ENCODE measurements around the gene ADD1.
A peak's percentile ranks its signal among the peaks of the same experiment; 100 is the strongest.

Gene ADD1

DNA sequence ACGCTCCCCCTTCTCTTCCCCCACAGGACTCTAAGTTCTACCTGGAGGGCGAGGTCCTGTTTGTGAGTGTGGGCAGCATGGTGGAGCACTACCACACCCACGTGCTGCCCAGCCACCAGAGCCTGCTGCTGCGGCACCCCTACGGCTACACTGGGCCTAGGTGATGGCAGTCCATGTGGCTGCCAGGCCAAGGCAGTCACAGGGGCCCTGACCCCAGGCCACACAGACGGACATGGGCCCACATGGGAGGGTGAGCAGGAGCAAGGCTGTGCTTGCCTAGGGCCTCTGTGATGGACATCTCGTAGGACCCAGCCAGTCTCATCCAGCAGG lies 10.0 kb upstream of the ADD1 start:
- no peak for DNase-seq (ENCODE audit: low read depth in 2 of 2, low spot score in 1 of 2)

DNA sequence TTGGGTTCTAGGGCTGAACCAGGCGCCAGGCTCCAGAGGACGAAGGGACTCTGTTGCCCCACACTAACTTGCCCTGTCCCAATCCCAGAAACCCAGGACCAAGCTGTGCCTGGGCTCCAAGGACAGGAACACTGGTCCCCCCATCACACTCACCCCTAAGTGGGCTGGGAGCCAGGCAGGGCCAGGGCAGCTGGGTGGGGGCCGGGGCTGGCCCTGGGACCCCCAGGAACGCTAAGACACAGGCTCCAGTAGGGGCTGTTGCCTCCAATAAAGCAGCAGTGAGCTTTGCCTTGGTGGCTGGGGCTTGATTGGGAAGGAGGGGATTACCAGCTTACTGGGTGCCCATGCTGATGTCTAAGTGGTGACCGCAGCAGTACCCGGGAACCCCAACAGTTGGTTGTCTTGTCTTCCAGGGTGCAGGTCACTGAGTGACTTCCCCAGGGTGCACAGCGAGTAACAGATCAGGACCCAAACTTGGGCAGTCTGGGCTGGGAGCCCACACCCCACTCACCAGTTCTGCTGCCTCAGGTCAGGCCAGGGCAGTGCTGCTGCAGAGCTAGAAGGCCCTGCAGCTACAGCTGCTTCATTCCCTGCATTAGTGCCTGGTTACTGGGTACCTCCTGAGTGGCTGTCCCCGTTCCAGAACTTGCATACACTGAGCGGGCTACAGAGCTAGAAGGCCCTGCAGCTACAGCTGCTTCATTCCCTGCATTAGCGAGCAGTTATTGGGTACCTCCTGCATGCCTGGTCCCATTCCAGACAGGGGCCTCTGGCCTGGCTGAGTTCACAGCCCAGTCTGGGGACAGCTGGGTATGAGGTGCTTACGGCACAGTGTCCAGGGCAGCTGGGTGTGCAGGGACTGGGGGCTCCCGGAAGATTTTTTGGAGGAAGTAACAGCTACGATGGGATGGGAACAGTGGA lies 9.4 kb upstream of the ADD1 start:
- no peak for DNase-seq (ENCODE audit: low read depth in 2 of 2, low spot score in 1 of 2)

DNA sequence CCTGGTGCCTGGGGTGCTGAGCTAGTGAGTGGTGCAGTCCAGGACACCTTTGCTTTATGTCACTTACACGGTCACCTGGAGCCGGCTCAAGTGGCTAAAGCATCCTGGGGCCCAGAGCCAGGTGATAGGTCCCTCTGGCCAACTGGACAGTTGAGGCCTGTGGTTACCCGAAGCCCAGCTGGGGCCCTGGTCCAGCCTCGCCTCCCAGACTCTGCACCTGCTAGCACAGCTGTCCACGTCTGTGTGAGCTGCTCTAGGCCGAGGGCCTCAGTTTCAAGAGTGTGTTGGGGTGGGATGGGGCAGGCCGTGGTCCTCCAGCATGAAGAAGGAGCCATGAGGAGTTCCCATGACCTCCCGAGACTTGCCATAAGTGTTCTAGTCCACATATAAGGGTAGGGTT lies 7.7 kb upstream of the ADD1 start:
- DNase-seq (ENCODE audit: low read depth in 2 of 2, low spot score in 1 of 2): no peak

DNA sequence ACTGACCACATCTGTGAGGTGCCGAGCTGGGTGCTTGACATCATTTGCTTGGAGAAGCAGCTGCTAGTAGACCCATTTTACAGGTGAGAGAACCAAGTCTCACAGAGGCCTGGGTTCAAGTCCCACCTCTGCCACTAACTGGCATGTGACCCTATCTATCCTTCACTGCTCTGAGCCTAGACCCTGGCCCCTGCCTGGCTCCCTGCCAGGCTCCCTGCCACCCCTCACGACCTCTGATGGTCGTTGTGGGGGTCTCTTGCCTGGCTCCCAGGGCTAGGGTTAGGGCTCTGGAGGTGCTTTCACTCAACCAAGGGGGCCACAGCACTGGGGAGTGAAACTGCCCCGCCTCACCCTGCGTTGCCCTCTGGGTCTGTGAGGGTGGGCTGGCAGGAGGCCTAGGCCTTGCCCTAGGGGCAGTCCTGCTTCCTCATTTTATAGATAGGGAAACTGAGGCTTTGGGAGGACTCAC lies 7.2 kb upstream of the ADD1 start:
- no peak for DNase-seq (ENCODE audit: low read depth in 2 of 2, low spot score in 1 of 2)

DNA sequence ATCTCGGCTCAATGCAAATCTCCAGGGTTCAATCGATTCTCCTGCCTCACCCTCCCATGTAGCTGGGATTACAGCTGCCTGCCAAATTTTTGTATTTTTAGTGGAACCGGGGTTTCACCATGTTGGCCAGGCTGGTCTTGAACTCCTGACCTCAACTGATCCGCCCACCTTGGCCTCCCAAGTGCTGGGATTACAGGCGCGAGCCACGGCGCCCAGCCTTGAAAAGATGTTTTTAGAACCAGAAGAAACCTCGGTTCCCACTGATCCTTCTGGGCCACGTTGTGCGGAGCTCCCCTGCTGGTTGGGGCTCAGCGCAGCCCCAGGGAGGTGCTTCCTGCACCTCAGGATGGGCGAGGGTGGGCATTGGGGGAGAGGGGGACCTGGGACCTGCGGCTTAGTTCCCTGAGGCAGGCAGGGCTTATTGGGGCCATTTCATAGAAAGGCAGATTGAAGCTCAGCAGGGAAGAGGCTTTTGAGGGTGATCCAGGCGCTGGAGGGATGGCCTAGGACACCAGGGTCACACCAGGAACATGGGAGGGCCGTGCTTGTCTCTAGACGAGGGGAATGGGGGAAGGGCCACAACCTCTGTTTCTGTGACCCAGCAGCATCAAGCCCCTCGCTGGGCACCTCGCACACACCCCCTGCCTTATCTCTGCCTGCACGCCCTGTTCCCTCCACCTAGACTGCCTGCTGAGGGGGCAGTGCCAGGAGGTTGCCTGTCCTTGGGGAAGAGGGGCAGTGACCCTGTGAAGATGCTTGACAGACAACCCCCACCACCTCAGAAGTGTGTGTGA lies 6.3 kb upstream of the ADD1 start:
- DNase-seq (ENCODE audit: low read depth in 2 of 2, low spot score in 1 of 2): no peak

DNA sequence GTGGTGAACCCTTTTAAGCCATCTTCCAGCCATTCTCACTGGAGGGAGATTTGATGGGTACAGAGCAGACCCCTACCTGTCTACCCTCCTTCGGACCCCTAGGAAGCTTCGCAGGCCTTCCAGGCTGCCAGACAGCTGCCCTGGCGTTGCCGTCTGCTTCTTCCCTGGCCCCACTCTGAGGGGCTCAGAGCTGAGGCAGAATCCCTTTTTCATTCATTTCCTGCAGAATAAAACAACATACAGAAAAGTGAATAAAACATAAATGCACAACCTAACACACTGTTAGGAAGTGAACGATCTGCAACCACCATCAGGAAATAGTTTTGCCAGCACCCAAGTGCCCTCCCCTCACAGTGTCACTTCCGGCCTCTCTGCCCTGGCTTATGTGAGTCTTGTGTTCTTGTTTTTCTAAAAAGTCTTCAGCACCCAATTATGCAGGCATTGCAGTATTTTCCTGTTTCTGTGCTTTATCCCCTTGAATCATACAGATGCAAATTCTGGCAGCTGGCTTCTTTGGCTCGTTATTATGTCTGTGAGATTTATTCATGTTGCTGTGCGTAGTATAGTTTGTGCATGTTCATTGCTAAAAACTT lies 5.6 kb upstream of the ADD1 start:
- peak in 1 of 2 donors; percentile 41 for DNase-seq (ENCODE audit: low read depth in 2 of 2, low spot score in 1 of 2)

DNA sequence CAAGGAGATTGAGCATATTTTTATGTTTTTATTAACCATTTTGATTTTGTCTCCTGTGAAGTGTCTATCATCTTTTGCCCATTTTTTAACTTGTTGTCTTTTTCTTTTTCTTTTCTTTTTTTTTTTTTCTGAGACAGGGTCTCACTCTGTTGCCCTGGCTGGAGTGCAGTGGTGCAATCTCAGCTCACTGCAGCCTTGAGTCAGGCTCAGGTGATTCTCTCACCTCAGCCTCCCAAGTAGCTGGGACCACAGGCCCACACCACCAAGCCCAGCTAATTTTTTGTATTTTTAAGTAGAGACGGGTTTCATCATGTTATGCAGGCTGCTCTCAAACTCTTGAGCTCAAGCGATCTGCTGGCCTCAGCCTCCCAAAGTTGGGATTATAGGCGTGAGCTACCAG lies 4.6 kb upstream of the ADD1 start:
- no peak for DNase-seq (ENCODE audit: low read depth in 2 of 2, low spot score in 1 of 2)

DNA sequence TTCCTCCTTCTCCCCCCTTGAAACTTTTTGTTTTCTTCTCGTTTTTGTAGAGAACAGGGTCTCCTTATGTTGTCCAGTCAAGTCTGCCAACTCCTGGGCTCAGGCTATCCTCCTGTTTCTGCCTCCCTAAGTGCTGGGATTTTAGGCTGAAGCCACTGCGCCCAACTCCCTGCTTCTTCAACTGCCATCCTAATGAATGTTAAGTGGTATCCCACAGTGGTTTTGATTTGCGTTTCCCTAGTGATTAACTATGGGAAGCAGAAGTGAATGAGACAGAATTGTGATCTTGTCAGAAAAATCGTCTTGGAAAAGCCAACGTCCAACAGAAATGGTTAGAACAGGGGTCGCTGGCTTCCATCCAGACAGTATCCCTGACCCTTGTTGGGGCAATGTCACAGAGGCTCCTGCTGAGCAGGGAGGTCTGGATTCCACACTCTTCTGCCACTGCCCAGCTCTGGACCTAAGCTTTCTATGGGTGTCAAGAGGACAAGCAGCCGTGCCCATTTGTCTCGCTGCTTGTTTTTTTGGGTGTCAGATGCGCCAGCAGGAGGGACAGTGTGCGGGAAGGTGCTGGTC lies 869 bp upstream of the ADD1 start:
- no peak for DNase-seq (ENCODE audit: low read depth in 2 of 2, low spot score in 1 of 2)

DNA sequence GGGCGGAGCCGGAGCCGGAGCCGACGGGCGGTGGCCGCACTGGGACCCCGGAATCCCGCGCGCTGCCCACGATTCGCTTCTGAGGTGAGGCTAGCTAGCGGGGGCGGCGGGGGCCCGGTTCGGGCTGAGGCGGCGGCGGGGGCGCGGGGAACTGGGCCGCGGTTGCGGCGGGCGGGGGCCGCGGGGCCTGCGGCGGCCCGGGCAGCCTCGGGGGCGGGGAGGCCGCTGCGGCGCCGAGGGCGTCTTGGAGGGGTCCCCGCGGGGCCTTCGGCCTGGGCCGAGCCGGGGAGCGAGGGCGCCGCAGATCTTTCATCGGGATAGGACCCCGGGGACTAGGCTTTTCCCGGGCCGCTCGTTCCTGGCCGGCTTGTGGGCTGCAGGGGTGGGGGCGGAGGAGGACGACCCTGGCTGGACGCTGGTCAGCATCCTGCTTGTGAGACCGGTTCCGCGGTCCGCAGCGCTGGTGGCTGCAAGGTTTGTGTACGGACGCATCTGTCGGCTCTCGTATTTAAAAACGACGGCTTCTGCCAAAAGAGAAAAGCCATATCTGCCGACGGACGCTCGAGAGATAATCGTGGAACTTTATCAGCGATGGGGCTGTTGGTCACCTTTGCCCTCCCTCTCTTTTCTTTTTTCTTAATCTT lies 419 bp downstream of the ADD1 start:
- no peak for DNase-seq (ENCODE audit: low read depth in 2 of 2, low spot score in 1 of 2)

DNA sequence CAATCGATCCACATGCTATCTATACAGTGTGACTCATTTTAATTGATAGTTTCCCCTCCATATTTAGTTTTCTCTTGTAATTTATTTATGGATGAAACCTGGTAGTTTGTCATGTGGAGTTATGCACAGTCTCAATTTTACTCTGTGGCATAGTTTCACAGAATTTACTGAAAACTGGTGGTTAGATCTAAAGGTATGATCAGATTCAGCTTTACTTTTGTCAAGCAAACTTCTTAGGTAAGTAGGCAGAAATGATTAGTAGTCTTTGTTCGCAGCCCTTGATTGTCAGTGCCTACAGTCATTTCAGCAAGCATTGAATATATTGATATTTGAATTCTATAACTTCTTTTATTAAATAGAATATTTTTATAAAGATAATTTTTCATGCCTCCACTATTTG lies 2.5 kb downstream of the ADD1 start:
- no peak for DNase-seq (ENCODE audit: low read depth in 2 of 2, low spot score in 1 of 2)

DNA sequence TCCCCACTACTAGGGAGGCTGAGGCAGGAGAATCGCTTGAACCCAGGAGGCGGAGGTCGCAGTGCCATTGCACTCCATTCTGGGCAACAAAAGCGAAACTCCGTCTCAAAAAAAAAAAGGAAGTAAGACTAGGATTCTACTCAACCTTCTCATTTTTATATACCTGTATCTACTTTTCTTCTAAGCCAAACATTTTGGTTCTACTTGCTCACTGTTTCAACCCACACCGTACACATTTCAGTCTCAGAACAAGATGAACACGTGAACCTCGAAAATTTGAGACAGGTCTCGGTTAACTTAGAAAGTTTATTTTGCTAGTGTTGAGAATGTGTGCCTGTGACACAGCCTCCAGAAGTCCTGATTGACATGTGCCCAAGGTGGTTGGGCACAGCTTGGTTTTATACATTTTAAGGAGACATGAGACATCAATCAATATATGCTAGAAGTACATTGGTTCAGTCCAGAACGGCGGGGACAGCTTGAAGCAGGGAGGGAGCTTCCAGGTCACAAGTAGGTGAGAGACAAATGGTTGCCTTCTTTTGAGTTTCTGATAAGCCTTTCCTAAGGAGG lies 3.7 kb downstream of the ADD1 start:
- no peak for DNase-seq (ENCODE audit: low read depth in 2 of 2, low spot score in 1 of 2)

DNA sequence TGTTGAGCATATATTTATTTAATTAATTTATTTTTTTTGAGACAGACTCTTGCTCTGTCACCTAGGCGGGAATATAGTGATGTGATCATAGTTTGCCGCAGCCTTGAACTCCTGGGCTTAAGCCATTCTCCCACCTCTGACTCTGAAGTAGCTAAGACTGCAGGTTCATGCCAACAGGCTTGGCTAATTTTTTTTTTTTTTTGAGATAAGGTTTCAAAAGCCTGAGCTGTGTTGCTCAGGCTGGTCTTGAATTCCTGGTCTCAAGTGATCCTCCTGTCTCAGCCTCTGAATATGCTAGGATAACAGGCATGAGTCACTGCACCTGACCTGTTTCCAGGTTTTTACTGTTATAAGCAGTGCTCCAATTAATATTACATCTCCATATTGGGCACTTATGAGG lies 4.8 kb downstream of the ADD1 start:
- DNase-seq (ENCODE audit: low read depth in 2 of 2, low spot score in 1 of 2): no peak

DNA sequence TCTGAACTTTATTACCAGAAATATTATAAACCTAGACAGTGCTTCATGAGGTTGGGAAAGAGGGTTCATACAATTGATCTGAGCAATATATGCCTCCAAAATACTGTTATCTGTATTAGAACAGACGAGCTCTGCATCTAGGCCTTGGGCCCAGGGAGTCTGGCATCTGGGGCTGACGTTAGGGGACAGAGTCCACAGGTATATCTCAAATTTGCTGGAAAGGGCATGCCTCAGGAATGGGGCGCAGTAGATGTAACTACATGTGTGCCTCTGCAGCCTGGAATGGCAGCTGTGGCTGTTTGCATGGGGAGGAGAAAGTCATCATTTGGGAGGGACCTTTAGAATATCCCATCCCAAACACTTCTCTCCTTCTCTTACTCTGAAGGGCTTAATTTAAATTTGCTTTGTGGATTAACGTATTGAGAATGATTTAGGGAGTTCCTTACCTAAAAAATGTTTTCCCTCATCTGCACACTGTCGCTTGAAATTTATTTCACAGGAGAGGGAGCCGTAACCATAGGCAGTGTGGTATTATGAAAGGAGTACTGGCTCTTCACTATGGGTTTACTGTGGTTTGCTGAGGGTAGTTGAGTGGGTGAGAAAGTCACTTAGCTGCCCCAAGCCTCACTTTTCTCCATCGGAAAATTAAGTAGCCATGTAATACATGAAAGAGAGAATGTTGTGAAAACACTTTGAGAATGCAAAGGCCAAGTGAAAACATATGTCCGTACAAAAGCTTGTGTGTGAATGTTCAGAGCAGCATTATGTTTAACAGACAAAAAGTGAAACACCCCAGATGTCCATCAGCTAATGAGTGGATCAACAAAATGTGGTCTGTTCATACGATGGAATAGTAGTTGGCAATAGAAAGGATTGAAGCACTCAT lies 5.9 kb downstream of the ADD1 start:
- DNase-seq (ENCODE audit: low read depth in 2 of 2, low spot score in 1 of 2): no peak

DNA sequence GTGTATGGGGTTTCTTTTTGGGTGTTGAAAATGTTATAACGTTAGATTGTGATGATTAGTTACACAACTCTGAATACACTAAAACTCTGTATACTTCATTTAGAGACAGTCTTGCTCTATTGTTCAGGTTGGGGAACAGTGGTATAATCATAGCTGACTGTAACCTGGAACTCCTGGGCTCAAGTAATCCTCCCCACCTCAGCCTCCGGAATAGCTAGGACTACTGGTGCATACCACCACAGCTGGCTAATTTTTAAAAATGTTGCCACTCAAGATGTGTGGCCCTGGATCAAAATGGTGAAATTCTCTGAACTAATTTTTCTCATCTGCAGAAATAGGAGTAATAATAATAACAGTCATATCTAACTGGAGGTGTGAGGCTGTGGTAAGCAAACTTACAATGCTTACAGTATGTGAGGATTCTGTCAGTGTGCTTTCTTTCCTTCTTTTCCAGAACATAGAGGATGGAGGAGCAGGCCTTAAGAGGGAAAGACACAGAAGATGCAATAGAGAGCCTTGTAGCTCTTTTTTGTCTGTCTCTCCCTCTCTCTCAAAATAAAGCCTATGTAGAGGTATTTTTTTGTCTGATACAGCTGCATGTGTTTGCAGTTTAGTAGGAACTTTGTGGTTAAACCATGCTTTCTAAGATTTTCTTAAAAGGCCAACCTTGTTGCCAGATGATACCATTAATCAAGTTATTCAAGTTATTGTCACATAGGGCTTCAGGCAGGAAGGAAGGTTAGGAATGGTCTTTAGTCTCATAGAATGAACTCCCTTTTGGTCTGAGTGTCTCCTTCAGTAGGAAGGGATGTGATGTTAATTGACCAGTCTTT lies 7.5 kb downstream of the ADD1 start:
- DNase-seq (ENCODE audit: low read depth in 2 of 2, low spot score in 1 of 2): no peak

DNA sequence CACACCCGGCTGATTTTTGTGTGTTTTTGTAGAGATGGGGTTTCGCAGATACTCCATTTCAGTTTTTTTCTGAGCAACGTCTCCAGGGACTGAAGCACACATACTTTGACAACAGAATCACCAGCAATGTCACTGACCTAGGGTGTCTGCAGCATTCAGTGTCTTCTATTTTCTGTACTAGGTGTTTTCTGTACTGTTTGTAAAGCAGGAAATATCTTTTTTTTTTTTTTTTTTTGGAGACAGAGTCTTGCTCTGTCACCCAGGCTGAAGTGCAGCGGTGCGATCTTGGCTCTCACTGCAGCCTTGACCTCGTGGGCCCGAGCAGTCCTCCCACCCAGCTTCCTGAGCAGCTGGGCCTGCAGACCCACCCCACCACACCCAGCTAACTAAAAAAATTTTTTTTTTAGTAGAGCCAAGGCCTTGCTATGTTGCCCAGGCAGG lies 8.9 kb downstream of the ADD1 start:
- no peak for DNase-seq (ENCODE audit: low read depth in 2 of 2, low spot score in 1 of 2)

DNA sequence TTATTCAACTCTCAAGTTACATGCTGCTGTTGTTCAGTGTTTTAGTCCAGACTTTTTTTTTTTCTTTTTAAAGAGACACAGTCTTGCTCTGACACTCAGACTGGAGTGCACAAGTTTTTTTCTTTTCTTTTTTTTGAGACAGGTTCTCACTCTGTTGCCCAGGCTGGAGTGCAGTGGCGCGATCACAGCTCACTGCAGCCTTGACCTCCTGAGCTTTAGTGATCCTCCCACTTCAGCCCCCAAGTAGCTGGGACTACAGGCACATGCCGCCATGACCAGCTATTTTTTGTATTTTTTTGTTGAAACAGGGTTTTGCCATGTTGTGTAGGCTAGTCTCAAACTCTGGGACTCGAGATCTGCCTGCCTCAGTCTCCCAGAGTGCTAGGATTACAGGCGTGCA lies 11.9 kb downstream of the ADD1 start:
- DNase-seq (ENCODE audit: low read depth in 2 of 2, low spot score in 1 of 2): no peak

DNA sequence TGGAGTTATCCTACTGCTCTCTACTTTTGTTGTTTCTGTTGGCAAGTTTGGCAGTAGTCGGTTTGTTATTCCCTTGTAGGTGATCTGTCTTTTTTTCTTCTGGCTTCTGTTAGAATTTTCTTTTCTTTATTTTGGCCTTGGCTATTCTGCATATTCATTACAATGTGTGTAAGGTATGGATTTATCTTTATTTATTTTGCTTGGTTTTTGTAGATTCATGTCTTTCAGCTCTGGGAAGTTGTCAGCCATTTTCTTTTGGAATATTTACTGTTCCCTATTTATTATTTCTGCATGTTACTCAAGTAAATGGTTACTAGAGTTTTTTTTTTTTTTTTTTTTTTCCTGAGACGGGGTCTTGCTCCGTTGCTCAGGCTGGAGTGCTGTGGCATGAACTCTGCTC lies 12.6 kb downstream of the ADD1 start:
- DNase-seq (ENCODE audit: low read depth in 2 of 2, low spot score in 1 of 2): no peak

DNA sequence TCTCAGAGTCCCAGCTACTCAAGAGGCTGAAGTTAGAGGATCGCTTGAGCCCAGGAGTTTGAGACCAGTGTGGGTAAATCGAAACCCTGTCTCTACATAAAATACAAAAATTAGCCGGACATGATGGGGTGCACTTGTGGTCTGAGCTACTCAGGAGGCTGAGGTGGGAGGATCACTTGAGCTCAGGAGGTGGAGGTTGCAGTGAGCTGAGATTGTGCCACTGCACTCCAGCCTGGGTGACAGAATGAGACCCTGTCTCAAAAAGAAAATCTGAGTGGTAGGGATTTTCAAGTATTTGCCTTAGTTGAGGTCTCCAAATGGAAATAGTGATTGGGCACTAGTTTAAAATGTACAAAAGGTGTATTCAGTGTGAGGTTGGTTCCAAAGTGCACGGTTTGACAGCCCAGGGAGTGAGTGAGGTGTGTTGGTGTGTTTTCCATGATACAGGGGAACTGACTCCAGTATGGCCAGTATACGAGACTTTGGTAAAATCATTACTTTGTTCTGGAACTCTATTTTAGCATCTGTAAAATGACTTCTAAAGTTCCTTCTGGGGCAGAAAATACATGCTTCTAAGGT lies 13.8 kb downstream of the ADD1 start:
- no peak for DNase-seq (ENCODE audit: low read depth in 2 of 2, low spot score in 1 of 2)
